Measurements from ENCODE around the gene CA10. TPM values are rescaled to one million over a fixed set of nuclear protein-coding genes. Genes with fewer than 3 reads are reported as not detected.

CA10 gene
- total and polyA plus RNA-seq, 9 of the 15 experiments (the other 6 are each of a cell fraction or from before 2014, with no cell fraction given): not detected

GRCh38 chr17:51948128-51948527 is 210.4 kb downstream of the CA10 start:
- H3K4me1 ChIP-seq (replicated peaks in 1 of 2; ENCODE audit: control insufficient read depth in 2 of 2, insufficient read depth in 2 of 2, low read length in 2 of 2): no peaks in the 10 kb centered on the region
- WGBS (ENCODE audit: insufficient coverage, low coverage, missing lambda C conversion rate): 0% methylated on average over 3 of the region's 4 CpGs
- no peak for DNase-seq (ENCODE audit: extremely low read depth in 1 of 4, low spot score in 3 of 4)
- no peak overlapping the region for H3K27ac ChIP-seq (ENCODE audit: extremely low read depth, low read depth, low read length)
- no peaks in the 10 kb centered on the region for H3K36me3 ChIP-seq (ENCODE audit: control insufficient read depth, insufficient read depth, low read length)
- no peak for ATAC-seq
- no peak for FAIRE-seq
- ChIA-PET CTCF (ENCODE audit: low intra/inter-chr PET ratio) (no interaction called here), POLR2A (interaction anchor here (0.7 kb wide), 1 partner anchor 725 kb away, joined by 3 read pairs; no protein-coding TSS in a partner anchor)
- no peak overlapping the region for H3K9ac ChIP-seq (ENCODE audit: insufficient read depth in 1 of 2, low read depth in 2 of 2, low read length in 2 of 2)
- intact Hi-C loops (cut with micrococcal nuclease): no loop called here
- BruUV-seq (replicated peaks): no TSS peak
- H3K4me3 ChIP-seq: no peak overlapping the region
- no peaks in the 10 kb centered on the region for H3K9me1 ChIP-seq (ENCODE audit: control insufficient read depth, insufficient read depth, low read length)
- no peaks in the 10 kb centered on the region for H4K20me1 ChIP-seq (replicated peaks; ENCODE audit: control insufficient read depth, insufficient read depth, low read length)
- in situ Hi-C loops (cut with MboI): no loop called here
- no peaks in the 10 kb centered on the region; the same call in 1 of the 2 replicates for H3K9me3 ChIP-seq (replicated peaks; ENCODE audit: control insufficient read depth, insufficient read depth, low read depth, low read length)
- no peak overlapping the region for H3K4me2 ChIP-seq (ENCODE audit: insufficient read depth, low read length)
- H2AFZ ChIP-seq (ENCODE audit: low read depth, low read length): no peak overlapping the region
- H3K79me2 ChIP-seq (ENCODE audit: control insufficient read depth, insufficient read depth, low read length): no peaks in the 10 kb centered on the region
- H3K27me3 ChIP-seq (ENCODE audit: control insufficient read depth in 2 of 2, insufficient read depth in 2 of 2, low read length in 2 of 2): no peaks in the 10 kb centered on the region
- TF ChIP-seq CCNT2 (IDR thresholded peaks at IDR 0.05; ENCODE audit: borderline replicate concordance, extremely low read depth, insufficient read length, low read depth, low read length): no peak
- no peak for TF ChIP-seq ZNF316 (IDR thresholded peaks at IDR 0.05)
- no peak for TF ChIP-seq SAFB (IDR thresholded peaks at IDR 0.05; ENCODE audit: borderline replicate concordance, low read depth, low read length)
- no peak for TF ChIP-seq NFYB (IDR thresholded peaks at IDR 0.05; ENCODE audit: extremely low read depth, insufficient read length)
- no peak for TF ChIP-seq C11orf30 (IDR thresholded peaks at IDR 0.05; ENCODE audit: low read depth)
- TF ChIP-seq, protein P1, sequence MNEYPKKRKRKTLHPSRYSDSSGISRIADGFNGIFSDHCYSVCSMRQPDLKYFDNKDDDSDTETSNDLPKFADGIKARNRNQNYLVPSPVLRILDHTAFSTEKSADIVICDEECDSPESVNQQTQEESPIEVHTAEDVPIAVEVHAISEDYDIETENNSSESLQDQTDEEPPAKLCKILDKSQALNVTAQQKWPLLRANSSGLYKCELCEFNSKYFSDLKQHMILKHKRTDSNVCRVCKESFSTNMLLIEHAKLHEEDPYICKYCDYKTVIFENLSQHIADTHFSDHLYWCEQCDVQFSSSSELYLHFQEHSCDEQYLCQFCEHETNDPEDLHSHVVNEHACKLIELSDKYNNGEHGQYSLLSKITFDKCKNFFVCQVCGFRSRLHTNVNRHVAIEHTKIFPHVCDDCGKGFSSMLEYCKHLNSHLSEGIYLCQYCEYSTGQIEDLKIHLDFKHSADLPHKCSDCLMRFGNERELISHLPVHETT (CRISPR knock-in tag; conservative IDR thresholded peaks at IDR 0.05 in 1 of 2, IDR thresholded peaks at IDR 0.05 in 1 of 2): no peak
- no peak for TF ChIP-seq TSC22D4 (tag; IDR thresholded peaks at IDR 0.05)
- TF ChIP-seq, protein P2, sequence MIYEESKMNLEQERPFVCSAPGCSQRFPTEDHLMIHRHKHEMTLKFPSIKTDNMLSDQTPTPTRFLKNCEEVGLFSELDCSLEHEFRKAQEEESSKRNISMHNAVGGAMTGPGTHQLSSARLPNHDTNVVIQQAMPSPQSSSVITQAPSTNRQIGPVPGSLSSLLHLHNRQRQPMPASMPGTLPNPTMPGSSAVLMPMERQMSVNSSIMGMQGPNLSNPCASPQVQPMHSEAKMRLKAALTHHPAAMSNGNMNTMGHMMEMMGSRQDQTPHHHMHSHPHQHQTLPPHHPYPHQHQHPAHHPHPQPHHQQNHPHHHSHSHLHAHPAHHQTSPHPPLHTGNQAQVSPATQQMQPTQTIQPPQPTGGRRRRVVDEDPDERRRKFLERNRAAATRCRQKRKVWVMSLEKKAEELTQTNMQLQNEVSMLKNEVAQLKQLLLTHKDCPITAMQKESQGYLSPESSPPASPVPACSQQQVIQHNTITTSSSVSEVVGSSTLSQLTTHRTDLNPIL (CRISPR knock-in tag; IDR thresholded peaks at IDR 0.05): no peak
- TF ChIP-seq CBX1 (IDR thresholded peaks at IDR 0.05; ENCODE audit: low read depth): no peak
- TF ChIP-seq SMC3 (conservative IDR thresholded peaks at IDR 0.05; ENCODE audit: insufficient read depth, low read depth, low read length): no peak
- TF ChIP-seq, protein P3, sequence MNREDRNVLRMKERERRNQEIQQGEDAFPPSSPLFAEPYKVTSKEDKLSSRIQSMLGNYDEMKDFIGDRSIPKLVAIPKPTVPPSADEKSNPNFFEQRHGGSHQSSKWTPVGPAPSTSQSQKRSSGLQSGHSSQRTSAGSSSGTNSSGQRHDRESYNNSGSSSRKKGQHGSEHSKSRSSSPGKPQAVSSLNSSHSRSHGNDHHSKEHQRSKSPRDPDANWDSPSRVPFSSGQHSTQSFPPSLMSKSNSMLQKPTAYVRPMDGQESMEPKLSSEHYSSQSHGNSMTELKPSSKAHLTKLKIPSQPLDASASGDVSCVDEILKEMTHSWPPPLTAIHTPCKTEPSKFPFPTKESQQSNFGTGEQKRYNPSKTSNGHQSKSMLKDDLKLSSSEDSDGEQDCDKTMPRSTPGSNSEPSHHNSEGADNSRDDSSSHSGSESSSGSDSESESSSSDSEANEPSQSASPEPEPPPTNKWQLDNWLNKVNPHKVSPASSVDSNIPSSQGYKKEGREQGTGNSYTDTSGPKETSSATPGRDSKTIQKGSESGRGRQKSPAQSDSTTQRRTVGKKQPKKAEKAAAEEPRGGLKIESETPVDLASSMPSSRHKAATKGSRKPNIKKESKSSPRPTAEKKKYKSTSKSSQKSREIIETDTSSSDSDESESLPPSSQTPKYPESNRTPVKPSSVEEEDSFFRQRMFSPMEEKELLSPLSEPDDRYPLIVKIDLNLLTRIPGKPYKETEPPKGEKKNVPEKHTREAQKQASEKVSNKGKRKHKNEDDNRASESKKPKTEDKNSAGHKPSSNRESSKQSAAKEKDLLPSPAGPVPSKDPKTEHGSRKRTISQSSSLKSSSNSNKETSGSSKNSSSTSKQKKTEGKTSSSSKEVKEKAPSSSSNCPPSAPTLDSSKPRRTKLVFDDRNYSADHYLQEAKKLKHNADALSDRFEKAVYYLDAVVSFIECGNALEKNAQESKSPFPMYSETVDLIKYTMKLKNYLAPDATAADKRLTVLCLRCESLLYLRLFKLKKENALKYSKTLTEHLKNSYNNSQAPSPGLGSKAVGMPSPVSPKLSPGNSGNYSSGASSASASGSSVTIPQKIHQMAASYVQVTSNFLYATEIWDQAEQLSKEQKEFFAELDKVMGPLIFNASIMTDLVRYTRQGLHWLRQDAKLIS (CRISPR knock-in tag; IDR thresholded peaks at IDR 0.05): no peak
- no peak for TF ChIP-seq BACH1 (tag; IDR thresholded peaks at IDR 0.05)

Measured in K562 (cell line).